Peyer's patch (tissue), 4 donors: Measurements from ENCODE around the gene EVC. TPM values are rescaled to one million over a fixed set of nuclear protein-coding genes. Genes with fewer than 3 reads are reported as not detected.

Source experiments
- DNase-seq, 3 donors: peaks; one replicate each; pipeline ENCODE4 v3.0.0-alpha.2; 2017 to 2019
- H3K27ac ChIP-seq, 4 donors: fragments of 200-600 bp; sonication (generic); one replicate each; pipeline ENCODE4 v1.5.1; 2016 to 2019
- H3K27me3 ChIP-seq, 2 donors: fragments of 200-600 bp; sonication (generic); one replicate each; pipeline ENCODE4 v1.5.1; 2019
- H3K36me3 ChIP-seq, 3 donors: fragments of 200-600 bp; sonication (generic); one replicate each; pipeline ENCODE4 v1.5.1; 2016 to 2019
- H3K4me1 ChIP-seq, 4 donors: fragments of 200-600 bp; sonication (generic); one replicate each; pipeline ENCODE4 v1.5.1; 2016 to 2019
- H3K4me3 ChIP-seq, 4 donors: fragments of 200-600 bp; sonication (generic); 1 replicate in 3 of 4; 2 replicates in 1 of 4; pipeline ENCODE4 v1.5.1; 2016 to 2019; ENCODE audit warnings: mild to moderate bottlenecking in 1 of 4
- H3K9me3 ChIP-seq, 4 donors: fragments of 200-600 bp; sonication (generic); one replicate each; pipeline ENCODE4 v1.5.1; 2016 to 2019; ENCODE audit warnings: mild to moderate bottlenecking in 1 of 4
- POLR2A ChIP-seq, 2 donors: fragments of 450-650 bp; IDR thresholded peaks; one replicate each; pipeline ENCODE4 v1.5.1; 2017; ENCODE audit warnings: antibody characterized with exemption in 2 of 2, mild to moderate bottlenecking in 2 of 2, moderate library complexity in 2 of 2
- total RNA-seq, 4 donors: library from RNA; depleted of rRNA; stranded (reverse); fragments of >200 nt; gene quantifications; one replicate each; pipeline ENCODE4 v1.1.0, GENCODE V29; 2016
- TF ChIP-seq, protein P1 (sequence below), 6 experiments: fragments of 450-650 bp in 4 of 6; fragments of 200-600 bp in 2 of 6; sonication (generic) in 1 of 6; IDR thresholded peaks; one replicate each; pipeline ENCODE4 v1.5.1; 2017 to 2019; ENCODE audit warnings: antibody characterized with exemption in 6 of 6, mild to moderate bottlenecking in 3 of 6, moderate library complexity in 1 of 6

The EVC gene
- total RNA-seq, 4 donors from 2014 or later: 1.6 to 40.4 (median 4.4) TPM

DNA sequence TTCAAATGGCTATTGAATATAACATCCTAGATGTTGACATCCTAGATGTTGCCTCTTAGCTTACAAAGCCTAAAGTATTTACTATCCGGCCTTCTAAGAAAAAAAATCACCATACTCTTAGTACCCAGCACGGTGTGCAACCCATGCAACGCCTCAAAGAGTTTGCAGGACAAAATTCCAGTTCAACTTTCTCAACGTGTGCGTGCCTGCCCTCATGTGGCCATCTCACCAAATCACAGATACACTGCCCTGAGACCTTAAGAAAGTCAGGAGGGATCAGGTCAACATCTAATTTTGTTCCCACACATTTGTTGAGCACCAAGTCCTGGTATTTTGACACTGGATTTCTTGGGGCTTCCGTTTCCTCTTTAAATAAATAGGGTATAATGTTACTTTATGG, 113.6 kb downstream of the EVC start:
- H3K36me3 ChIP-seq: no peaks in the 10 kb centered on the region
- no peaks in the 10 kb centered on the region for H3K9me3 ChIP-seq
- no peaks in the 10 kb centered on the region for H3K4me1 ChIP-seq
- TF ChIP-seq POLR2A (IDR thresholded peaks at IDR 0.05): no peak
- TF ChIP-seq, protein P1, sequence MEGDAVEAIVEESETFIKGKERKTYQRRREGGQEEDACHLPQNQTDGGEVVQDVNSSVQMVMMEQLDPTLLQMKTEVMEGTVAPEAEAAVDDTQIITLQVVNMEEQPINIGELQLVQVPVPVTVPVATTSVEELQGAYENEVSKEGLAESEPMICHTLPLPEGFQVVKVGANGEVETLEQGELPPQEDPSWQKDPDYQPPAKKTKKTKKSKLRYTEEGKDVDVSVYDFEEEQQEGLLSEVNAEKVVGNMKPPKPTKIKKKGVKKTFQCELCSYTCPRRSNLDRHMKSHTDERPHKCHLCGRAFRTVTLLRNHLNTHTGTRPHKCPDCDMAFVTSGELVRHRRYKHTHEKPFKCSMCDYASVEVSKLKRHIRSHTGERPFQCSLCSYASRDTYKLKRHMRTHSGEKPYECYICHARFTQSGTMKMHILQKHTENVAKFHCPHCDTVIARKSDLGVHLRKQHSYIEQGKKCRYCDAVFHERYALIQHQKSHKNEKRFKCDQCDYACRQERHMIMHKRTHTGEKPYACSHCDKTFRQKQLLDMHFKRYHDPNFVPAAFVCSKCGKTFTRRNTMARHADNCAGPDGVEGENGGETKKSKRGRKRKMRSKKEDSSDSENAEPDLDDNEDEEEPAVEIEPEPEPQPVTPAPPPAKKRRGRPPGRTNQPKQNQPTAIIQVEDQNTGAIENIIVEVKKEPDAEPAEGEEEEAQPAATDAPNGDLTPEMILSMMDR (IDR thresholded peaks at IDR 0.05): peak in 2 of 6 experiments; percentile 8 to 11
- no peak for DNase-seq
- no peak overlapping the region for H3K4me3 ChIP-seq
- no peaks in the 10 kb centered on the region for H3K27me3 ChIP-seq
- H3K27ac ChIP-seq: no peak overlapping the region

DNA sequence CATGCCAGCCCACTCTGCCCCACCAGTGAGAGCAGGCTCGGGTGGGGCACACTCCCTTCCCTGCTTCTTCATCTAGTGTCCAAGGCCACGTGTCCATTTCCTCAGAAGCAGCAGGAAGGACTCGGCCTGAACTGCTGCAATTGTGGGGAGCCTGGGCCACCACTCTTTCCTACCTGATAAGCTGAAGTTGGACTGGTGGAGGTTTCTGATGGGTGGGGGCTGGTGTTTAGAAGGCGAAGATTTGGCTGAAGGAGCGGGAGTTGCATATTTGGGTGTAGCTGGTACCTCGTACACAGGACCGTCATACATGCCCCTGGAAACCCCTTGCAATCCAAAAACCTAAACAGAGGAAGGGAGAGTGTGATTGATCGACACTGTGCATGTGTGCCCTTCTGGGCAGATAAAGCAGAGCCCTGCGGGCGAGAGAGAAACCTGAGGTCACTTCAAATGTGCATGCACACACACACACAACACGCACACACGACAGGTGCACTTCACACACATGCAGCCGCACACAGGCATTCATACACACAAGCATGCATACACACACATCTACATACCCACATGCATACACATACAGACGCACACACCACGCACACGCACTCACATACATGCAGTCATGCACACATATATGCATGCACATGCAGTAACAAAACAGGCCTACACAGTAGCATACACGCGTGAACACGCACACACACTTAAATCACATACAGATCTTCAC, 114.5 kb downstream of the EVC start:
- TF ChIP-seq POLR2A (IDR thresholded peaks at IDR 0.05): no peak
- TF ChIP-seq, protein P1 (IDR thresholded peaks at IDR 0.05): no peak
- H3K27ac ChIP-seq: no peak overlapping the region
- H3K27me3 ChIP-seq: no peaks in the 10 kb centered on the region
- peak in 1 of 3 donors; percentile 14 for DNase-seq
- H3K4me3 ChIP-seq: no peak overlapping the region
- H3K9me3 ChIP-seq: no peaks in the 10 kb centered on the region
- H3K4me1 ChIP-seq: no peaks in the 10 kb centered on the region
- no peaks in the 10 kb centered on the region for H3K36me3 ChIP-seq

DNA sequence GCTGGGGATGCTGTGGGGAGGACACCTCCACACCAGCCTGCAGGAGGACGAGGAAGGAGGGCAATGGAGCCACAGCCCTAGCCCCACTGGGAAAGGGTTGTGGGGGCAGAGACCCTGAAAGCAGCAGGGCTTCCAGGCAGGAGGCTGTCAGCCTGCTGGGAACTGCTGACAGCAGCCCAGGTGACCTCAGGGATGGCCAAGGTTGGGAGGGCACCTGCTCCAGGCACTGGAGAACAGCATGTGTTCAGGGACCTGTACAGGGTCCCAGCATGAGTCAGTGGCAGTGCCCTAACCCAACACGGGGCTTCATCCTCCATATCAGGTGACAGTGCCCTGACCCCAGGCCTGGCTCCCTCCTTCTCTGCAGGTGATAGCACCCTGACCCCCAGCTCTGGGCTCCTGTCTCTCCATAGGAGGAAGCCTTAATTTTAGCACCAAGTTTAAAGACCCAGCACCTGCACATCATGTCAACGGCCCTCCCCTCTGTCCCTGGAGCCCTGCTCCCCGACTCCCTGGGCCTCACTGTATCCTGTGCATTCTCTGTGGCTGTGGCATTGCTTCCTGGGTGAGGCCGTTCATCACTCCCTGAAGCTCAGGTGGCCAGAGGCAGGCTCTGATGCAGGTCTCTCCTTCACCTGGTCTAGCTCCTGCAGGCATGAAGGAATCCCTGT, 115.6 kb downstream of the EVC start:
- no peaks in the 10 kb centered on the region for H3K36me3 ChIP-seq

DNA sequence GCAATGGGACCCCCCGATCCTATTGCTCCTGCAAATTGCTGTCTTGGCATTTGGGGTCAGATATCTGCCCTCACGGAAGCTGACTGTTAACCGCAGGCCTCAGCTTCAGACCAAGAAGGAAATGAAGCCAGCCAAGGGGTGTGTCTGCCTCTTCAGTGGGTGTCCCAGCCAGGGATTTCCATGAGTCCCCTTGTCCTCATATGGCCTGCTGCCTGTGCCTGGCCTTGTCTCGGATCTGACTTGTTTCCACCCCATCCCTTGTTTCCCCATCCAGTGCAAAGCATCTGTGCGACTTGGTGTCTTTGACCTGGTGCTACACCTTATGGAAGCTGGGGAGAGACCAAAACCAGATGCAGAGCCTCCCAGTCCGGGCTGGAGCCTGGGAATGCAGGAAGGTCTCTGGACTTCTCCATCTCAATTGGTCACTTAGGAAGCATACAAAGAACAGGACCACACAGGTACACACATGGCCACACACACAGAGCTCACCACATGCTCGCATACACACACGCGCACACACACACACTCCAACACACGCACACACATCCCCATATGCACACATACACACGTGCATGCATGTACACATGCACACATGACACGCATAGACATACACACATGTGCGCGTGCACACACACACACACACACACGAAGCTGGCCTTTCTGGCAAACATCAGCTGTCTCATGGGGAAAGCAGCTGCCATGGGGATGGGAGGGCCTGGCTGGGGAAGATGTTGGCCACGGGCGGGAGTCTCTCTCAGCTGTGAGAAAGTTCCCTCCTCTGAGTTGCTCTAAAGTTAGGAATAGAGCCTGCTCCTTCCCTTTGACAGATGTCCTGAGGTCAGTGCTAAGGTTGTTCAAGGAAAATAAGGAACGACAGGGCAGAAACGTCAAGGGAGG, 116.4 kb downstream of the EVC start:
- no peak for TF ChIP-seq POLR2A (IDR thresholded peaks at IDR 0.05)
- TF ChIP-seq, protein P1 (IDR thresholded peaks at IDR 0.05): no peak
- DNase-seq: peak in 1 of 3 donors; percentile 14
- Histone ChIP-seq H3K36me3 (no peaks in the 10 kb centered on the region), H3K27ac (no peak overlapping the region), H3K9me3 (no peaks in the 10 kb centered on the region), H3K4me1 (no peaks in the 10 kb centered on the region), H3K27me3 (no peaks in the 10 kb centered on the region), H3K4me3 (no peak overlapping the region)

More for the DNA sequence above, 115.6 kb downstream of the EVC start:
- no peaks in the 10 kb centered on the region for H3K27me3 ChIP-seq
- no peak overlapping the region for H3K27ac ChIP-seq
- H3K9me3 ChIP-seq: no peaks in the 10 kb centered on the region
- no peak overlapping the region for H3K4me3 ChIP-seq
- peak in 1 of 3 donors; percentile 37 for DNase-seq
- no peaks in the 10 kb centered on the region for H3K4me1 ChIP-seq
- TF ChIP-seq, protein P1 (IDR thresholded peaks at IDR 0.05): no peak
- no peak for TF ChIP-seq POLR2A (IDR thresholded peaks at IDR 0.05)

DNA sequence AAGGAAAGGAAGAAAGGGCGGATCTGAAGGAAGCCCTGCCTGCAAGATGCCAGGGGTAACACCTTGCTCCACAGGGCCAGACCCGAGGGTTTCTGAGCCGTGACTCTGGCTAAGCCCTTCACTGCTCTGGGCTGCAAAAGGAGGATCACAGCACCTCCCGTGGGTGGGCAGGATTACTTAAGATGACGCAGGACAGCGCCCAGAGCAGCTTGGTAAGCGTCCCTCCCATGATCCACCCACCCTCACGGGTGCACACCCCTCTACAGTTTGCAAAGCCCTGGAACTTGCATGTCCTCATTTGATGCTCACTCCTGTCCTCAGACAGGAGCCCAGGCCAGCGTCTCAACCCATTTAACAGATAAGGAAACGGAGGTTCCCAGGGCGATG, 117.0 kb downstream of the EVC start:
- TF ChIP-seq, protein P1 (IDR thresholded peaks at IDR 0.05): no peak
- TF ChIP-seq POLR2A (IDR thresholded peaks at IDR 0.05): no peak
- no peaks in the 10 kb centered on the region for H3K4me1 ChIP-seq
- H3K27ac ChIP-seq: no peak overlapping the region
- H3K9me3 ChIP-seq: no peaks in the 10 kb centered on the region
- H3K4me3 ChIP-seq: no peak overlapping the region
- H3K27me3 ChIP-seq: no peaks in the 10 kb centered on the region
- no peak for DNase-seq
- no peaks in the 10 kb centered on the region for H3K36me3 ChIP-seq
